PC-9 (cell line): ENCODE results near the gene SIX4.

Experiments
- EZH2 ChIP-seq: fragments of 200-600 bp; sonication (generic); IDR thresholded peaks from 2 replicates; pipeline ENCODE4 v1.8.0; 2017; ENCODE audit warnings: antibody characterized with exemption, low read depth
- TF ChIP-seq, protein P1 (sequence below): fragments of 200-600 bp; sonication (generic); conservative IDR thresholded peaks from 2 replicates; pipeline ENCODE4 v1.6.1; 2017; ENCODE audit warnings: mixed run types, antibody characterized with exemption, mild to moderate bottlenecking, moderate library complexity

DNA sequence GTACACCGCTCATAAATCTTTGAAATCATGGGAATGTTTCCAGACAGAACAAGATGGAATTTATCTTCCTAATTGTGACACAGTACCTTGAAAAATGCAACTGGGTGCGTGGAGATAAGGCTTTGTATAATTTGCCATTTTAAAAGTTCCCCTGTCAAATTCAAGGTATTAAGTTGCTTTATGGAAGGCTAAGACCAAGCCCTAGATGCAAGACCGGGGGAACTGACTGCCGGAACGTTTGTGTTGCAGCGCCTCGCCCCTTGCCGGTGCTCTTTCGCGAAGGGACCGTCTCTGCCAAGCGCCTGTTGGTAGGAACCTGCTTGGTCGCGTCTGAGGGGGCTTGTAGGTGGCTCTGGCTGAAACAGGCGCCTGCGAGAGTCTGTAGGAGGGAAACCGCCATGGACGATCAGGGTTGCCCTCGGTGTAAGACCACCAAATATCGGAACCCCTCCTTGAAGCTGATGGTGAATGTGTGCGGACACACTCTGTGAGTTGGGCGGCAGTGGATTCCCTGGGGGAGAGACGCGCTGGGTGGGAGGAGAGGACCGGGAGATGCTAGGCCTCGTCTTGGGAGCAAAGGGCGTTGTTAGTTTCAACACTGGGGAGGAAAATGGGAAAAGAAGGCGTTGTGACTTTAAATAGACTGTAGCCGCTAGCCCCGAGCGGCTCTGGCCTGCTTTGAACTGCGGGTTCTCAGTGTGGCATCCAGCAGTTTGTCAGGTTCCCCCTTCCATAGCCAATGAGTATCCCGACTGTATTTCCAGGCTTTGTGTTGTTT lies 10.5 kb upstream of the SIX4 start, which contains the start of gene MNAT1:
- TF ChIP-seq, protein P1, sequence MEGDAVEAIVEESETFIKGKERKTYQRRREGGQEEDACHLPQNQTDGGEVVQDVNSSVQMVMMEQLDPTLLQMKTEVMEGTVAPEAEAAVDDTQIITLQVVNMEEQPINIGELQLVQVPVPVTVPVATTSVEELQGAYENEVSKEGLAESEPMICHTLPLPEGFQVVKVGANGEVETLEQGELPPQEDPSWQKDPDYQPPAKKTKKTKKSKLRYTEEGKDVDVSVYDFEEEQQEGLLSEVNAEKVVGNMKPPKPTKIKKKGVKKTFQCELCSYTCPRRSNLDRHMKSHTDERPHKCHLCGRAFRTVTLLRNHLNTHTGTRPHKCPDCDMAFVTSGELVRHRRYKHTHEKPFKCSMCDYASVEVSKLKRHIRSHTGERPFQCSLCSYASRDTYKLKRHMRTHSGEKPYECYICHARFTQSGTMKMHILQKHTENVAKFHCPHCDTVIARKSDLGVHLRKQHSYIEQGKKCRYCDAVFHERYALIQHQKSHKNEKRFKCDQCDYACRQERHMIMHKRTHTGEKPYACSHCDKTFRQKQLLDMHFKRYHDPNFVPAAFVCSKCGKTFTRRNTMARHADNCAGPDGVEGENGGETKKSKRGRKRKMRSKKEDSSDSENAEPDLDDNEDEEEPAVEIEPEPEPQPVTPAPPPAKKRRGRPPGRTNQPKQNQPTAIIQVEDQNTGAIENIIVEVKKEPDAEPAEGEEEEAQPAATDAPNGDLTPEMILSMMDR, result no peak
- no peak for TF ChIP-seq EZH2
